NB4 (cell line): ENCODE results near the gene ACO2.

Experiments
- CTCF ChIP-seq: IDR thresholded peaks from one replicate; pipeline ENCODE4 v1.5.1; 2012; ENCODE audit warnings: low read depth, low read length
- MYC ChIP-seq: IDR thresholded peaks from 2 replicates; pipeline ENCODE4 v1.6.1; 2011; ENCODE audit warnings: low read depth, low read length
- POLR2A ChIP-seq: IDR thresholded peaks from 2 replicates; pipeline ENCODE4 v1.6.1; 2011; ENCODE audit warnings: mild to moderate bottlenecking; ENCODE audit not compliant: insufficient read length; ENCODE audit errors: extremely low read depth
- TF ChIP-seq, protein P1 (sequence below): IDR thresholded peaks from 2 replicates; pipeline ENCODE4 v1.6.1; 2011; ENCODE audit warnings: low read depth, low read length

GRCh38 chr22:41488596-41489385 is 19.9 kb downstream of the ACO2 start:
- TF ChIP-seq CTCF (no peak), POLR2A (no peak), MYC (no peak)
- TF ChIP-seq, protein P1, sequence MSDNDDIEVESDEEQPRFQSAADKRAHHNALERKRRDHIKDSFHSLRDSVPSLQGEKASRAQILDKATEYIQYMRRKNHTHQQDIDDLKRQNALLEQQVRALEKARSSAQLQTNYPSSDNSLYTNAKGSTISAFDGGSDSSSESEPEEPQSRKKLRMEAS = no peak
